Prostate gland (tissue), 2 donors: ENCODE results near the gene TMEM135.
"Not testable (repeated sequence)": the region's sequence is repeated elsewhere in the genome, so short reads cannot be mapped to it uniquely, and the experiment has no call there.

Experiments
- CTCF ChIP-seq, 4 experiments: fragments of 200-600 bp in 2 of 4; fragments of 450-650 bp in 2 of 4; sonication (generic) in 2 of 4; IDR thresholded peaks; 1 replicate in 3 of 4; 2 replicates in 1 of 4; pipeline ENCODE4 v1.5.1; 2016 to 2019; ENCODE audit warnings: antibody characterized with exemption in 4 of 4, mild to moderate bottlenecking in 2 of 4, moderate library complexity in 2 of 4
- POLR2A ChIP-seq: fragments of 450-650 bp; IDR thresholded peaks from one replicate; pipeline ENCODE4 v1.6.1; 2016; ENCODE audit warnings: antibody characterized with exemption, mild to moderate bottlenecking
- POLR2AphosphoS5 ChIP-seq: sonication (generic); formaldehyde crosslinking; IDR thresholded peaks from one replicate; pipeline ENCODE4 v1.6.1; 2017; ENCODE audit warnings: antibody characterized with exemption

GRCh38 chr11:87149782-87150181, 112.0 kb downstream of the TMEM135 start:
- not testable (repeated sequence) for TF ChIP-seq CTCF (IDR thresholded peaks at IDR 0.05); POLR2A; POLR2AphosphoS5
